Stimulated activated CD8-positive, alpha-beta memory T cell treated with anti-CD3 and anti-CD28 coated beads, Interleukin-7, amount 100 ng/mL, for 24 hours (primary cell): ENCODE results near the gene TMEM9.

Experiments
- DNase-seq: peaks from one replicate; pipeline ENCODE4 v3.0.0-alpha.2; 2020; ENCODE audit warnings: low read depth

TMEM9 gene

GRCh38 chr1:201126832-201127754 lies 27.2 kb downstream of the TMEM9 start, which contains the start of gene ASCL5:
Gene ASCL5 (minus strand): TSS chr1:201127184. CDS start chr1:201115372, 11,812 bp downstream.
- no peak for DNase-seq

- DNase-seq, result no peak
Measured at GRCh38 chr1:201126463-201126831, 27.8 kb downstream of the TMEM9 start.

- no peak for DNase-seq
Measured at GRCh38 chr1:201125800-201126199, 28.5 kb downstream of the TMEM9 start.

GRCh38 chr1:201125019-201125418 lies 29.3 kb downstream of the TMEM9 start:
- no peak for DNase-seq

- no peak for DNase-seq
Measured at GRCh38 chr1:201123866-201124265, 30.4 kb downstream of the TMEM9 start.

GRCh38 chr1:201122321-201122957 lies 31.8 kb downstream of the TMEM9 start:
- no peak for DNase-seq

- peak; percentile 10 for DNase-seq
Measured at GRCh38 chr1:201119206-201120197, 34.8 kb downstream of the TMEM9 start.

- no peak for DNase-seq
Measured at GRCh38 chr1:201116091-201116490, 38.2 kb downstream of the TMEM9 start.

- no peak for DNase-seq
Measured at GRCh38 chr1:201115390-201115937, 38.8 kb downstream of the TMEM9 start.

GRCh38 chr1:201114245-201115131 lies 39.8 kb downstream of the TMEM9 start:
- peak; percentile 37 for DNase-seq

GRCh38 chr1:201113451-201114244 lies 40.6 kb downstream of the TMEM9 start:
- no peak for DNase-seq

- no peak for DNase-seq
Measured at GRCh38 chr1:201112926-201113325, 41.3 kb downstream of the TMEM9 start.

GRCh38 chr1:201112173-201112731 lies 42.0 kb downstream of the TMEM9 start, which contains the start of gene CACNA1S:
Gene CACNA1S (minus strand): TSS chr1:201112426. CDS start chr1:201112339, 87 bp downstream.
- no peak for DNase-seq

GRCh38 chr1:201111672-201112071 lies 42.6 kb downstream of the TMEM9 start:
- DNase-seq, result no peak

- no peak for DNase-seq
Measured at GRCh38 chr1:201111156-201111555, 43.1 kb downstream of the TMEM9 start.

- DNase-seq, result no peak
Measured at GRCh38 chr1:201110616-201111015, 43.7 kb downstream of the TMEM9 start.

GRCh38 chr1:201110138-201110537 lies 44.1 kb downstream of the TMEM9 start:
- no peak for DNase-seq

GRCh38 chr1:201109651-201110050 lies 44.6 kb downstream of the TMEM9 start:
- DNase-seq, result no peak

GRCh38 chr1:201108614-201109013 lies 45.7 kb downstream of the TMEM9 start:
- DNase-seq, result no peak
